Fibroblast of the aortic adventitia (primary cell): ENCODE results near the gene LRFN2. TPM values are rescaled to one million over a fixed set of nuclear protein-coding genes. Genes with fewer than 3 reads are reported as not detected.

Source experiments
- DNase-seq: peaks from one replicate; pipeline ENCODE4 v3.0.0-alpha.2; 2010; ENCODE audit warnings: low read depth
- H3K4me3 ChIP-seq: 2 replicates; pipeline ENCODE4 v1.5.1; 2011; ENCODE audit warnings: low read depth, mild to moderate bottlenecking, control low read depth, low read length, moderate library complexity
- total RNA-seq: library from RNA; depleted of rRNA; stranded (reverse); fragments of >200 nt; gene quantifications from 2 replicates; pipeline ENCODE4 v1.2.3, GENCODE V29; 2012; ENCODE audit warnings: low replicate concordance
- TF ChIP-seq, protein P1 (sequence below): IDR thresholded peaks from 2 replicates; pipeline ENCODE4 v1.5.1; 2011; ENCODE audit warnings: mild to moderate bottlenecking, low read length, control low read depth, inconsistent platforms; ENCODE audit not compliant: insufficient read depth

Gene LRFN2
- total RNA-seq, 1 donor, result not detected

- TF ChIP-seq, protein P1, sequence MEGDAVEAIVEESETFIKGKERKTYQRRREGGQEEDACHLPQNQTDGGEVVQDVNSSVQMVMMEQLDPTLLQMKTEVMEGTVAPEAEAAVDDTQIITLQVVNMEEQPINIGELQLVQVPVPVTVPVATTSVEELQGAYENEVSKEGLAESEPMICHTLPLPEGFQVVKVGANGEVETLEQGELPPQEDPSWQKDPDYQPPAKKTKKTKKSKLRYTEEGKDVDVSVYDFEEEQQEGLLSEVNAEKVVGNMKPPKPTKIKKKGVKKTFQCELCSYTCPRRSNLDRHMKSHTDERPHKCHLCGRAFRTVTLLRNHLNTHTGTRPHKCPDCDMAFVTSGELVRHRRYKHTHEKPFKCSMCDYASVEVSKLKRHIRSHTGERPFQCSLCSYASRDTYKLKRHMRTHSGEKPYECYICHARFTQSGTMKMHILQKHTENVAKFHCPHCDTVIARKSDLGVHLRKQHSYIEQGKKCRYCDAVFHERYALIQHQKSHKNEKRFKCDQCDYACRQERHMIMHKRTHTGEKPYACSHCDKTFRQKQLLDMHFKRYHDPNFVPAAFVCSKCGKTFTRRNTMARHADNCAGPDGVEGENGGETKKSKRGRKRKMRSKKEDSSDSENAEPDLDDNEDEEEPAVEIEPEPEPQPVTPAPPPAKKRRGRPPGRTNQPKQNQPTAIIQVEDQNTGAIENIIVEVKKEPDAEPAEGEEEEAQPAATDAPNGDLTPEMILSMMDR, result no peak
- H3K4me3 ChIP-seq, result no peak overlapping the region
- no peak for DNase-seq
Observed at GRCh38 chr6:40410821-40411220, 176.3 kb downstream of the LRFN2 start.

DNA sequence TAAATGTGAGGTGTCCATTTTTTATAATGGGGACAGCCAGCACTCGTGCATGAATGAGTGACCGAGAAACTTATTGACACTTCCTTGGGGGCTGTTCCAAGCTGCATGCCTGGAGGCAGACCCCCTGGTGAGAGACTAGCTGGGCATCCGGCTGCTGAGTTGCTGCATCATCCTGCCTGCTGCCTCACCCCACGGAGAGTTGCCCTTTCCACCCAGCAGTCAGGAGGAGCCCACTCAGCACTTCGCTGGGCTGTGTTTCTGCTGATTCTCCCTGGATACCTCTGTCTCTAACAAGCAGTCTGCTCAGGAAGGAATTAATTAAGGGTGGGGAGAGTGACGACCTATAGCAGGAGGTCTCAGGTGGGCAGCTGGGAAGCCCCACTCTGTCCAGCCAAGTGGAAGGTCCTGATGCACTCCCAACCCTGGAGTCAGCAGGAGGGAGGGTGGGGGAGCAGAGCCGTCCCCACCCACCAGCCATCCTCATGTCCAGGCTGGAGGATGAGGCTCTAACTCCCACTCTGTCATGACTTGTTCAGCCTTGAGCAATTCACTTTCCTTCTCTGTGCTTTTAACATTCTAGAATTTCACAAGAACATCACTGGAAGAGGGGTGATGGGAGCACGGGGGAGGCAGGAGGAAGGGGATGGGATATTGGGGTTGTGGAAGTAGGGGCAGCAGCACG lies 177.3 kb downstream of the LRFN2 start:
- TF ChIP-seq, protein P1, result no peak
- DNase-seq, result no peak
- H3K4me3 ChIP-seq, result no peak overlapping the region

- no peak for DNase-seq
- no peak overlapping the region for H3K4me3 ChIP-seq
- TF ChIP-seq, protein P1, result no peak
Observed at GRCh38 chr6:40408786-40409542, 178.2 kb downstream of the LRFN2 start.

DNA sequence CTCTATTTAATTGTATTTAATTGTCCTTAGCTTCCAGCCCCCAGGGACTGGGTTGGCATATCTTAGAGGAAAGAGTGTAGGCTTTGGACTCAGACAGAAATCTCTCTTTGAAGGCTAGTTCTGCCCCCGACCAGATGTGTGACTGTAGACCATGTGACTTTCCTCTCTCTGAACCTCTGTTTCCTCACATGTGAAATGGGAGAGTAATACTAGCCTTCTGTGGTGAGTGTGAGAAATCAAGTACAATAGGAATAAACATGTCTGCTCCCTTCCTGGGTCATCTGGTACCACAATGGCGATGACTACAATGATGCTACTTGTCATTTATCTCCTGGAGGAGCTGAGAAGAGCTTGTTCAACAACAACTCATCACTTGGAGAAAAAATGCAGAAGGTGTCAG lies 179.9 kb downstream of the LRFN2 start:
- no peak for DNase-seq
- TF ChIP-seq, protein P1, result no peak
- H3K4me3 ChIP-seq, result no peak overlapping the region

DNA sequence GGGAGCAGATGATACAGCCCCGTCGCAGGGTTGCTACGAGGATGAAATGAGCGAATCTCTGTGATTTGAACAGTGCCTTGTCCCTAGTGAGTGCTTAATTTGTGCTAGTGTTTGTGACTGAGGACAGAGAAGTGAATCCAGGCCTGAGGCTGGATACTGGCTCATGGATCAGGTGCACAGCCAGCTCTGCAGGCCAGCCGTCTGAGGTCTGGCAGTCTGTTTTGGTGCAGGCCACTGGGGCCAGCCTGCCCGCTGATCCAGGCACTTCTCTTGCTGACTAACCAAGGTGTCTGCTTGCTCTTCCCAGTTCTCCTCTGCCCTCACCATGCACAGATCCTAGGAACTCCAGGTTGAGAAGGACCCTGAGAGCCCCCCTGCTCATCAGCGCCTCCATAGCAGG lies 181.0 kb downstream of the LRFN2 start:
- no peak for DNase-seq
- no peak overlapping the region for H3K4me3 ChIP-seq
- TF ChIP-seq, protein P1, result no peak

GRCh38 chr6:40400738-40401137 lies 186.4 kb downstream of the LRFN2 start:
- TF ChIP-seq, protein P1, result no peak
- no peak overlapping the region for H3K4me3 ChIP-seq
- DNase-seq, result no peak
